ENCODE data around the gene SSRP1.
A peak's percentile ranks its signal among the peaks of the same experiment; 100 is the strongest.

- TF ChIP-seq CTCF (IDR thresholded peaks at IDR 0.05) (no peak), POLR2A (IDR thresholded peaks at IDR 0.05) (peak; percentile 17 to 91)
These were observed 10.6 kb downstream of the SSRP1 start, which contains the start of gene TNKS1BP1 for GRCh38 chr11:57324886-57325734.

All from thyroid gland (tissue), 4 donors.